H1 (cell line): ENCODE data around the gene RABGGTA. TPM values are rescaled to one million over a fixed set of nuclear protein-coding genes. Genes with fewer than 3 reads are reported as not detected.
A peak's percentile ranks its signal among the peaks of the same experiment; 100 is the strongest.

Source experiments
- CTCF ChIA-PET: fragments of 300-600 bp; sonication (Branson Sonifier 250); formaldehyde crosslinking; loops from one replicate; lab custom pipeline; 2021; ENCODE audit not compliant: partially characterized antibody; lab: Charles Lee
- POLR2A ChIA-PET: fragments of 300-600 bp; sonication (Branson Sonifier 250); formaldehyde crosslinking; loops from one replicate; lab custom pipeline; 2021; ENCODE audit warnings: inconsistent platforms; ENCODE audit not compliant: partially characterized antibody; lab: Charles Lee
- DNase-seq, 2 experiments: peaks; one replicate each; pipeline versions ENCODE4 v3.0.0 to v3.0.0-alpha.2; 2010 to 2022; ENCODE audit warnings: low spot score in 2 of 2, low read depth in 1 of 2, mixed read lengths in 1 of 2
- FAIRE-seq: peaks from 2 replicates; lab custom pipeline; 2011; peaks lifted over from hg19 to GRCh38; lab: Jason Lieb, UNC
- H2AFZ ChIP-seq: 2 replicates; pipeline ENCODE4 v1.8.1; 2012; ENCODE audit warnings: low read length, inconsistent platforms
- H2AK5ac ChIP-seq: 2 replicates; pipeline ENCODE4 v1.6.1; 2013; ENCODE audit warnings: low read depth, low read length
- H2BK120ac ChIP-seq: replicated peaks from 2 replicates; pipeline ENCODE3; 2013; ENCODE audit warnings: low read depth, low read length, inconsistent platforms
- H2BK12ac ChIP-seq: 2 replicates; pipeline ENCODE4 v1.6.1; 2013; ENCODE audit warnings: low read depth, low read length
- H2BK15ac ChIP-seq: 2 replicates; pipeline ENCODE4 v1.6.1; 2013; ENCODE audit warnings: low read length
- H2BK20ac ChIP-seq: 2 replicates; pipeline ENCODE4 v1.6.1; 2013; ENCODE audit warnings: low read length
- H2BK5ac ChIP-seq: 2 replicates; pipeline ENCODE4 v1.6.1; 2013; ENCODE audit warnings: low read depth, low read length
- H3K14ac ChIP-seq: 2 replicates; pipeline ENCODE4 v1.6.1; 2013; ENCODE audit warnings: inconsistent platforms; ENCODE audit not compliant: insufficient read length
- H3K18ac ChIP-seq: 2 replicates; pipeline ENCODE4 v1.6.1; 2013; ENCODE audit warnings: low read length; ENCODE audit errors: extremely low read depth
- H3K23ac ChIP-seq: 2 replicates; pipeline ENCODE4 v1.6.1; 2013; ENCODE audit warnings: inconsistent platforms; ENCODE audit not compliant: insufficient read length
- H3K23me2 ChIP-seq: 2 replicates; pipeline ENCODE4 v1.6.1; 2013; ENCODE audit warnings: low read depth, low read length
- H3K27ac ChIP-seq: 2 replicates; pipeline ENCODE4 v1.6.1; 2011; ENCODE audit warnings: low read depth, low read length, inconsistent platforms
- H3K27me3 ChIP-seq, 4 experiments: replicated peaks in 1 of 4; 1 replicate in 1 of 4; 2 replicates in 3 of 4; pipeline versions ENCODE4 v1.6.1 to v1.8.1; 2011 to 2013; ENCODE audit warnings: low read length in 3 of 4, mild to moderate bottlenecking in 3 of 4, inconsistent platforms in 2 of 4, mixed read lengths in 2 of 4, moderate library complexity in 1 of 4; ENCODE audit not compliant: control insufficient read depth in 3 of 4, insufficient read depth in 3 of 4; ENCODE audit errors: extremely low read depth in 1 of 4
- H3K36me3 ChIP-seq, 4 experiments: 2 replicates each; pipeline versions ENCODE4 v1.6.1 to v1.8.1; 2011 to 2013; ENCODE audit warnings: mild to moderate bottlenecking in 4 of 4, low read length in 3 of 4, moderate library complexity in 2 of 4, control low read depth in 1 of 4, inconsistent platforms in 1 of 4; ENCODE audit not compliant: insufficient read depth in 4 of 4, control insufficient read depth in 2 of 4
- H3K4ac ChIP-seq: replicated peaks from 2 replicates; pipeline ENCODE3; 2013; ENCODE audit warnings: low read length, low read depth, mixed read lengths, inconsistent platforms; ENCODE audit not compliant: insufficient read length
- H3K4me1 ChIP-seq, 4 experiments: replicated peaks in 1 of 4; 1 replicate in 1 of 4; 2 replicates in 3 of 4; pipeline versions ENCODE4 v1.6.1 to v1.8.1; 2011 to 2013; ENCODE audit warnings: low read length in 3 of 4, inconsistent platforms in 2 of 4, mixed read lengths in 1 of 4; ENCODE audit not compliant: insufficient read depth in 4 of 4, control insufficient read depth in 3 of 4
- H3K4me2 ChIP-seq, 2 experiments: 2 replicates each; pipeline versions ENCODE4 v1.6.1 to v1.8.1; 2011 to 2013; ENCODE audit warnings: low read depth in 2 of 2, low read length in 2 of 2, control low read depth in 1 of 2, inconsistent platforms in 1 of 2, mild to moderate bottlenecking in 1 of 2; ENCODE audit not compliant: insufficient read depth in 1 of 2
- H3K4me3 ChIP-seq, 4 experiments: fragments of 200-600, 300-600 bp in 1 of 4; sonication (generic), shearing (Covaris generic), sonication (Bioruptor Twin) in 1 of 4; 2 replicates each; pipeline versions ENCODE4 v1.5.1 to v1.8.1; 2011 to 2016; ENCODE audit warnings: low read length in 4 of 4, low read depth in 3 of 4, control low read depth in 2 of 4, inconsistent platforms in 2 of 4, mild to moderate bottlenecking in 2 of 4, mixed read lengths in 1 of 4, moderate library complexity in 1 of 4; ENCODE audit not compliant: insufficient read depth in 2 of 4; ENCODE audit errors: extremely low read depth in 1 of 4
- H3K56ac ChIP-seq: replicated peaks from 2 replicates; pipeline ENCODE3; 2013; ENCODE audit warnings: low read depth, mild to moderate bottlenecking, mixed read lengths, low read length, inconsistent platforms; ENCODE audit not compliant: insufficient read length
- H3K79me1 ChIP-seq: 2 replicates; pipeline ENCODE4 v1.6.1; 2013; ENCODE audit warnings: low read depth, low read length, control low read depth
- H3K79me2 ChIP-seq, 2 experiments: 2 replicates each; pipeline versions ENCODE4 v1.6.1 to v1.8.1; 2012 to 2013; ENCODE audit warnings: low read length in 2 of 2, mild to moderate bottlenecking in 2 of 2, inconsistent platforms in 1 of 2; ENCODE audit not compliant: insufficient read depth in 2 of 2, control insufficient read depth in 1 of 2
- H3K9ac ChIP-seq, 4 experiments: replicated peaks in 1 of 4; 1 replicate in 1 of 4; 2 replicates in 3 of 4; pipeline versions ENCODE4 v1.6.1 to v1.8.1; 2011 to 2013; ENCODE audit warnings: low read depth in 3 of 4, low read length in 3 of 4, control low read depth in 2 of 4, mild to moderate bottlenecking in 2 of 4, moderate library complexity in 2 of 4, inconsistent platforms in 1 of 4; ENCODE audit errors: extremely low read depth in 1 of 4
- H3K9me3 ChIP-seq, 2 experiments: 2 replicates each; pipeline versions ENCODE4 v1.6.1 to v1.8.1; 2012 to 2013; ENCODE audit warnings: mild to moderate bottlenecking in 2 of 2, moderate library complexity in 2 of 2, control low read depth in 1 of 2, inconsistent platforms in 1 of 2, low read depth in 1 of 2, low read length in 1 of 2, mixed read lengths in 1 of 2; ENCODE audit not compliant: insufficient read depth in 2 of 2
- H4K20me1 ChIP-seq, 2 experiments: replicated peaks in 1 of 2; 2 replicates each; pipeline versions ENCODE3 to v1.8.1; 2011 to 2013; ENCODE audit warnings: inconsistent platforms in 2 of 2, low read length in 2 of 2, mild to moderate bottlenecking in 1 of 2; ENCODE audit not compliant: insufficient read depth in 2 of 2, control insufficient read depth in 1 of 2
- H4K5ac ChIP-seq: 2 replicates; pipeline ENCODE4 v1.6.1; 2013; ENCODE audit warnings: low read length, low read depth, mixed read lengths, inconsistent platforms; ENCODE audit not compliant: insufficient read length
- H4K8ac ChIP-seq: 2 replicates; pipeline ENCODE4 v1.8.0; 2013; ENCODE audit warnings: mild to moderate bottlenecking, moderate library complexity, low read length, inconsistent platforms; ENCODE audit not compliant: insufficient read depth; ENCODE audit errors: extremely low read depth
- H4K91ac ChIP-seq: replicated peaks from 2 replicates; pipeline ENCODE3; 2013; ENCODE audit warnings: low read length, mixed read lengths, inconsistent platforms; ENCODE audit not compliant: insufficient read length
- ASH2L ChIP-seq: fragments of 200-600, 300-600 bp; sonication (generic); IDR thresholded peaks from one replicate; pipeline ENCODE4 v1.7.1; 2017; ENCODE audit warnings: low read length
- ATF2 ChIP-seq: IDR thresholded peaks from 2 replicates; pipeline ENCODE4 v1.6.1; 2012; ENCODE audit warnings: low read length, inconsistent platforms
- CBX5 ChIP-seq: fragments of 300-800, 300-1000 bp; sonication (generic); IDR thresholded peaks from 2 replicates; pipeline ENCODE4 v1.7.1; 2016; ENCODE audit warnings: antibody characterized with exemption, low read length, low read depth
- CHD1 ChIP-seq: IDR thresholded peaks from 2 replicates; pipeline ENCODE4 v1.6.1; 2012; ENCODE audit warnings: low read depth, low read length, improper control_type of control experiment
- CHD2 ChIP-seq: IDR thresholded peaks from 2 replicates; pipeline ENCODE4 v1.6.1; 2012; ENCODE audit warnings: low read length, improper control_type of control experiment
- GTF2F1 ChIP-seq: IDR thresholded peaks from 2 replicates; pipeline ENCODE4 v1.6.1; 2012; ENCODE audit warnings: low read depth, low read length, improper control_type of control experiment, borderline replicate concordance
- MAFK ChIP-seq: IDR thresholded peaks from 2 replicates; pipeline ENCODE4 v1.6.1; 2012; ENCODE audit warnings: low read depth, mild to moderate bottlenecking, improper control_type of control experiment, low read length
- NRF1 ChIP-seq: IDR thresholded peaks from 2 replicates; pipeline ENCODE4 v1.6.1; 2011; ENCODE audit warnings: mild to moderate bottlenecking, low read depth, low read length, improper control_type of control experiment
- SP1 ChIP-seq: IDR thresholded peaks from 2 replicates; pipeline ENCODE4 v1.6.1; 2011; ENCODE audit warnings: low read depth, low read length
- SRF ChIP-seq: IDR thresholded peaks from 2 replicates; pipeline ENCODE4 v1.6.1; 2011; ENCODE audit warnings: mild to moderate bottlenecking, low read depth, low read length, moderate library complexity
- TAF1 ChIP-seq: IDR thresholded peaks from 2 replicates; pipeline ENCODE4 v1.6.1; 2011; ENCODE audit warnings: mild to moderate bottlenecking, low read depth, low read length
- TBP ChIP-seq: IDR thresholded peaks from 2 replicates; pipeline ENCODE4 v1.6.1; 2011; ENCODE audit warnings: low read depth, low read length, improper control_type of control experiment
- WGBS, 2 experiments: shearing (Covaris generic) in 1 of 2; methylation state at CpG; one replicate each; pipeline versions ENCODE4 v1.1.6 to v1.1.7; 2013 to 2015; ENCODE audit warnings: low lambda C conversion rate in 2 of 2, mixed read lengths in 2 of 2, inconsistent platforms in 1 of 2, low coverage in 1 of 2, missing lambda C conversion rate in 1 of 2; ENCODE audit not compliant: insufficient replicate concordance in 2 of 2, insufficient coverage in 1 of 2, insufficient read length in 1 of 2; ENCODE audit errors: extremely low coverage in 1 of 2, missing lambda C conversion rate in 1 of 2; 5-methylcytosine and 5-hydroxymethylcytosine counted together
- polyA plus RNA-seq, 7 experiments: library from polyadenylated mRNA; depleted of rRNA in 3 of 7; stranded (reverse) in 5 of 7; unstranded in 2 of 7; fragments of >200 nt in 5 of 7; fragments of 200-250 nt in 2 of 7; gene quantifications; 1 replicate in 5 of 7; 2 replicates in 1 of 7; 4 replicates in 1 of 7; pipeline versions ENCODE4 v1.2.1 to v1.2.3, GENCODE V29; 2011 to 2013; ENCODE audit warnings: missing spikeins in 2 of 7, mixed read lengths in 2 of 7
- total RNA-seq: library from RNA; stranded (reverse); fragmentation: NEBNext Ultra II Directional; extraction: Animal tissue kit (Norgen Biotek cat#: 25700); gene quantifications from 2 replicates; pipeline ENCODE4 v1.2.1, GENCODE V29; 2021

Gene RABGGTA
- total and polyA plus RNA-seq, 2 of the 8 experiments (the other 6 are each of a cell fraction or from before 2014, with no cell fraction given) = 16.0 to 49.8 TPM

DNA sequence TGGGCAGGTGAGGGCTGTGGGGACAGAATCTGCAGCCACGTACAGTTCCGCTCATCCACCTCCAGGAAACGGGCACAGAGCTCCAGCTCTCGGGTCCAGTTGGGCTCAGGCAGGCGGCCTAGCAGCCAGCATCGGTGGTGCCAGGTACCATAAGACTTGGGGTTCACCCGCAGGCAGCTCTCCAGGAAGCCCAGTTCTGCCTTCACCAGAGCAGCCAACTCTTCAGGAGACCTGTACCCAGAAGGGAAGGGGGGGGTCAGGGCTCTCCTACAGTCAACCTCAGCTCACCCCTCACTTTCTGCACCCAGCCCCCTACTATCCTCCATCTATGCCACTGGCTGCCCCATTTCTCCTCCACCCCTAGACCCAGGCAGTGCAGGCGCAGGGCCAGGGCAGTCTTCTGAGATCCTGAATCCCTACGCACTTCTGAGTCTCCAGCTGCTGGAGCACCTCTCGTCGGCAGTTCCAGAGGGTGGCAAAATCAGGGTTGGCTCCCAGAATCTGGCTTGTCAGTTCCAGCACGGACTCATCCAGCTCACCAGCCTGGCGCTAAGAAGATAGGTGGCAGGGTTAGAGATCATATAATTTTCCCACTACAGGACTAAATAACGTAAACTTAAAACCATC, 1.4 kb downstream of the RABGGTA start:
- Histone ChIP-seq H2AK5ac (no peak overlapping the region), H3K79me1 (no peaks in the 10 kb centered on the region), H3K4ac (no peak overlapping the region), H3K56ac (no peak overlapping the region), H3K18ac (no peak overlapping the region), H3K27me3 (no peaks in the 10 kb centered on the region; a peak in 1 of 7 replicates), H3K23ac (no peak overlapping the region), H2BK20ac (no peak overlapping the region), H2BK12ac (no peak overlapping the region), H3K27ac (no peak overlapping the region), H4K20me1 (peaks cover 0 to 2% of the 10 kb centered on the region in 2 experiments), H3K4me2 (peak overlapping the region; percentile 55 to 97; a peak in 1 of 4 replicates), H2BK120ac (no peak overlapping the region), H2BK5ac (0 out of 2 replicates have a peak overlapping the region, but pooled peaks have one; percentile 44), H3K14ac (no peak overlapping the region), H3K9me3 (no peaks in the 10 kb centered on the region), H4K91ac (no peak overlapping the region), H4K8ac (peak overlapping the region; percentile 78; the same call in 1 of the 2 replicates), H3K36me3 (no peaks in the 10 kb centered on the region; a peak in 3 of 8 replicates), H3K4me1 (peaks cover 0 to 4% (median 2%) of the 10 kb centered on the region in 4 experiments; a peak in 4 of 7 replicates), H3K79me2 (no peaks in the 10 kb centered on the region), H3K4me3 (no peak overlapping the region; a peak in 1 of 8 replicates), H3K23me2 (peaks cover 5% of the 10 kb centered on the region), H3K9ac (no peak overlapping the region), H4K5ac (no peak overlapping the region), H2BK15ac (no peak overlapping the region), H2AFZ (no peak overlapping the region)
- ChIA-PET CTCF (interaction anchor here (1.0 to 8.6 kb wide), 16 partner anchors 11 to 213 kb away, joined by 3 to 94 read pairs (median 6); partner anchors contain the start of genes CIDEB, DHRS1, GMPR2 and IRF9), POLR2A (interaction anchor here (0.8 to 3.8 kb wide), 15 partner anchors 8 to 134 kb away, joined by 3 to 26 read pairs (median 8); partner anchors contain the start of genes CHMP4A, GMPR2, PSME1 and TINF2)
- FAIRE-seq (no peak), DNase-seq (no peak)
- WGBS, 2 experiments = 94% methylated on average over 14 of the region's 14 CpGs; no CpG with 5 or more reads in 1 of the 2 experiments
- TF ChIP-seq SRF = no peak
- TF ChIP-seq CHD1 = no peak
- TF ChIP-seq ATF2 = no peak
- no peak for TF ChIP-seq CHD2
- TF ChIP-seq ASH2L = no peak
- TF ChIP-seq NRF1 = no peak
- no peak for TF ChIP-seq MAFK
- no peak for TF ChIP-seq GTF2F1
- TF ChIP-seq CBX5 = no peak
- no peak for TF ChIP-seq TAF1
- no peak for TF ChIP-seq TBP
- no peak for TF ChIP-seq SP1
